HG03520 (cell line): ENCODE results near the gene HYCC2.
"Not testable (repeated sequence)": the region's sequence is repeated elsewhere in the genome, so short reads cannot be mapped to it uniquely, and the experiment has no call there.

Experiments
- ATAC-seq: cut with Tn5 transposase; IDR thresholded peaks from one replicate; pipeline ENCODE4 v1.9.1; 2021; ENCODE audit warnings: mild to moderate bottlenecking, moderate library complexity; ENCODE audit not compliant: unreplicated experiment

Gene HYCC2

DNA sequence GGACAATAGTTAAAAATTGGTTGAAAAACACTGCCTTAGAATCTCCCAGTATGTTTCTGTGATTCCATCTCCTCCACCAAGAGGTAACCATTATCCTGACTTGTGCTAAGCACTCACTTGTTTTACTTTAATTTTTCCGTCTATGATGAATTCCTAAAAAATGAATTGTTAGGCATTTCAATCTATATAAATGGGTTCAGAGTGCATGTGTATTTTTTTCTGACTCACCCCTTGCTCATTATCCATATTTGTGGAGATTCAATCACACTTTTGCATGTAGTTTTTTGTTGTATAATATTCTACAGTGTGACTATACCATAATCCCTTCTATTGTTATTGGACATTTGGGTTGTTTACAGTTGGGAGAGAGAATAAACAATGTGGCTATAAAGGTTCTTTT lies 1.6 kb upstream of the HYCC2 start:
- no peak for ATAC-seq

DNA sequence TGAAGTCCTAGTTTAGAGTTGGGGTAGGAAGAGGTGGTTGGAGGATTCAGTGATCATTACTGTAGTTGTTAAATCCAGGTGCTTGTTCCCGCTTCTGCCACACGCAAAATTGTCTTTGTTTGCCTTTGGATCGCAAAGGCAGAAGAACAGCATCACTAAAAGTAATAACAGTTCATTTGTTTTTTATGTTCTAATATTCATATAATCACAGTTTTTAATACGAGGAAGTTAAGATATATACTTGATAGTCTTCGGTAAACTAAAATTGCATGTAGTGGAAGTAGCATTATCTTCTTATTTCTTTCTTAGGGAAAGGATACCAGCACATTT lies 695 bp upstream of the HYCC2 start:
- peak; percentile 6 for ATAC-seq

DNA sequence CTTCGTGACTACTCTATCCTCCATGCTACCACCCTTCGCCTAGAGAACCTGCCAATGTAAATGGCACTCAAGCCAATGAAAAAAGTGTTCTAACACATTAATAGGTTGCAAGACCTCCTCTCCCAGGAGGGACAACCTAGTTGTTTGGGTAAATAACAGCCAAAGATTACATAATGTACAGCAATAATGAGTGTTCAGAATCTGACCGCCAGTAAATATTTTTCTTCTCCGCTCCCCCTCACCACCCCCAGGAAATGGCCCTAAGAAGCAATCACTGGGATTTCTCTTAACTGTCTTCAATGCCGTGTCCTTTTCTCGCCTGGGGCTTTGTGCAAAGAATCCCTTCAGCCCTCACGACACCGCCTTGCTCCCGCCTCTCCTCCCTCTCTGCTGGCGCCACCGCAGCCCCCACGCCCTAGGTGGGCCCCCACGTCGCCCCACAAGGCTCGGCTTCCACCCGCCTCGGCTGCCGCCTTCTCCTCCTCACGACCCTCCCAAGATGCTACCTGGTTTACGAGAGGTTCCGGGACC lies 458 bp downstream of the HYCC2 start:
- ATAC-seq: peak; percentile 13

DNA sequence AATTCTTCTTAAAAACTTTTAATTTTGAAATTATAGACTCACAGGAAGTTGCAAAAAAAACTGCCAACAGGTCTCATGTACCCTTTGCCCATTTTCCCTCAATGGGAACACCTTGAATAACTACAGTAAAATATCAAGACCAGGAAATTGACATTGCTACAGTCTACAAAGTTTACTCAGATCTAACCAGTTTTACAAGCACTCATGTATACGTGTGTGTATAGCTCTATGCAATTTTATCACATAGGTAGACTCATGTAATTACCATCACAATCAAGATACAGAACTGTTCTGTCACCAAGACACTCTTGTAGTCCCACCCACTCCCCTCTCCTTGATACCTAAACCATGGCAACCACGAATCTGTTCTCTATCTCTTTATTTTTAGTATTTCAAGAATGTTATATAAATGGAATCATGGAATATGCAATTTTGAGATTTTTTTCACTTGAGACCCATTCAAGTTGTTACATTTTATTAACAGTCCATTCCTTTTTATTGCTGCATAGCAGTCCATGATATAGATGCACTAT lies 6.6 kb downstream of the HYCC2 start:
- ATAC-seq: no peak

DNA sequence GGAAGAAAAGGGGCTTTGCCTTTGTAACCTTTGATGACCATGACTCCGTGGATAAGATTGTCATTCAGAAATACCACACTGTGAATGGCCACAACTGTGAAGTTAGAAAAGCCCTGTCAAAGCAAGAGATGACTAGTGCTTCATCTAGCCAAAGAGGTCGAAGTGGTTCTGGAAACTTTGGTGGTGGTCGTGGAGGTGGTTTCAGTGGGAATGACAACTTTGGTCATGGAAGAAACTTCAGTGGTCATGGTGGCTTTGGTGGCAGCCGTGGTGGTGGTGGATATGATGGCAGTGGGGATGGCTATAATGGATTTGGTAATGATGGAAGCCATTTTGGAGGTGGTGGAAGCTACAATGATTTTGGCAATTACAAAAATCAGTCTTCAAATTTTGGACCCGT lies 8.0 kb downstream of the HYCC2 start:
- ATAC-seq: not testable (repeated sequence)

DNA sequence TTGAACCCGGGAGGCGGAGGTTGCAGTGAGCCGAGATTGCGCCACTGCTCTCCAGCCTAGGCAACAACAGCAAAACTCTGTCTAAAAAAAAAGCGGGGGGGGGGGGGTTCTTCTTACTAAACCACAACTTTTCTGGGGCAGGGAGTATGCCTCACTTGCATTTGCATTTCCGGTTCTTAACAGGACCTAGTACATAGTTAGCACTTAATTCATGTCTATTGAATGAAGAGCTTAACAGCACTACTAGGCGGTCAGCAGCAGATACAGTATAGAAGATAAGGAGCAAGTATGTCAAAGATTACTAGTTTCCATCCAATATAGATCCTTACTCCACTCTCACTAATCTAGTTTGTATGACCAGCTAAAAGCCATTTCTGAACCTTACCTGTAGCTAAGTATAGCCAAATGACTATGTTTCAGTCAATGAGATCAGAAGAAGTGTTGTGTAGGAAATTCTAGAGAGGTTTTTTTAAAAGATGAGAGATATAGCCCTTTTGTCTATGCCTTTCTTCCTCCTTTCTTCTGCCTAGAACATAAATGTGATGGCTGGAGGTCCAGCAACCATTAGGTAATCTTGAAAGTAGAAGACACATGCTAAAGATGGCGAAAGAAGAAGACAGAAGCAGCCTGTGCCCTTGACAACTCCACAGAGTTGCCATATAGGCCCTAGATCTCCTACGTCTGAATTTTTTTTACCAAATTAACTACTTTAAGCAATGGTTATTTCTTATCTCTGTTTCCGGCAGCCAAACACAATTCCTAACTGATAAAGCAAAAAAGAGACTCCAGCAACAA lies 11.3 kb downstream of the HYCC2 start:
- ATAC-seq: no peak

DNA sequence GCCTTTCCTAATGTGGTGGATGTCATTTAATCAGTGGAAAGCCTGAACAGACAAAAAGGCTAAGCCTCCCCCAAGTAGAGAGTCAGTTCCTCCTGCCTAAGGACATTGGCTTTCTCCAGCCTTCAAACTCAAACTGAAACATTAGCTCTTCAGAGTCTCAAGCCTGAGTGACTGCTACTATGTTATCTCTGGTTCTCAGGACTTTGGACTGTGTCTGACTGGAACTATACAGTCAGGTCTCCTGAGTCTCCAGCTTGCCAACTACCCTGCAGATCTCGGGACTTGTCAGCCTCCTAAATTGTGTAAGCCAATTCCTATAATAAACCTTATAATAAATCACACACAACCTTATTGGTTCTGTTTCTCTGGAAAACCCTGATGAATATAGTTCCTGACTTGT lies 12.6 kb downstream of the HYCC2 start:
- ATAC-seq: no peak

DNA sequence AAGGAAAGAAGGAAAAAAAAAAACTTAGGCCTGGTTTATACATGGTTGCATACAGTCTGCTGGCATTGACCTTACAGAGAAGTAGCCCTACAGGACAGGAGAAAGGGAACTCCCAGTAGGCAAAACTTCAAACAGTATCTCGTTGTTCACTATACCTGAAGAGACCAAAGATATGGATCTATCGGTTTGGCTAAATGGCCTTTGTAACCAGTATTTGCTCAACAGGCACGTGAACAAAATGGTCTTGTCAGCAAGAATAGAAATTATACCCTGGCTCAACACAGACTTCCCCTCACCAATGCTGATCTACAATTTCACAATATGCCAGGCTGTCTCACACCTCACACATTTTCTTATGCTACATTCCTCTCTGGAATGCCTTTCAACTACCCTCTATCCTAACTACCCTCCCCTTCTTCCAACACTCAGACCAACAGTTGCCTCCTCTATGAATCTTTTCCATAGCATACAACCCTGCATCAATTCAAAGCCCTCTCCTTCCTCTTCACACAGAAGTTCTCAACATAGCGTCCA lies 13.7 kb downstream of the HYCC2 start:
- no peak for ATAC-seq

DNA sequence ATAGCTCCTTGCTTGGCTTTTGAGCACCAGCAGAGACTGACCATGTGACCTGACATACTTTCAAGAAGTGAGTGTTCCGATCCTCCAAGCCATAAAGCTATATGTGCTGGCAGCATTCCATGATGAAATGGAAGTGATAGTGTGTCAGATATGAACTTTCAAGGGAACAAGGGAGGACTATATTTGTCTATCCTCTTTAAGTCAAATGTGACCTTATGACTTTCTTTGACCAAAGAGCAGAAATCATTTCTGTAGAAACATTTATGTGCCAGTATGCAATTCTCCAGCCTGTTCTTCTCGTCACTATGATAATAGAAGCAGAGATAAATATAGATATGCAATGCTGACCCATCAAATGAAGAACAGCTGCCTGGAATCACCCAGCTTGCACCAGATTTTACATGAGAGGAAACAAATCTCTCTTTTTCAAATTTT lies 14.4 kb downstream of the HYCC2 start:
- ATAC-seq: no peak

DNA sequence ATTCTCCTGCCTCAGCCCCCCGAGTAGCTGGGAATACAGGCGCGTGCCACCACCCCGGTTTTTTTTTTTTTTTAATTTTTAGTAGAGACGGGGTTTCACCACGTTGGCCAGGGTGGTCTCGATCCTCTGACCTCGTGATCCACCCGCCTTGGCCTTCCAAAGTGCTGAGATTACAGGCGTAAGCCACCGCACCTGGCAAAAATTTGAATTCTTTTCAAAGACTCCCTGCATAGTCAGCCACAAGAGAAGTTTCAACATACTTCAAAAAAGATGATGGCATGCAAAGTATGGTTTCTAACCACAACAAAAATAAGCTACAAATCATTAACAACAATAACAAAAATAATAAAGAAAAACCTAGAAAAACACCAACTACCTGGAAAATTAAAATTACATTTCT lies 22.0 kb downstream of the HYCC2 start:
- ATAC-seq: no peak

DNA sequence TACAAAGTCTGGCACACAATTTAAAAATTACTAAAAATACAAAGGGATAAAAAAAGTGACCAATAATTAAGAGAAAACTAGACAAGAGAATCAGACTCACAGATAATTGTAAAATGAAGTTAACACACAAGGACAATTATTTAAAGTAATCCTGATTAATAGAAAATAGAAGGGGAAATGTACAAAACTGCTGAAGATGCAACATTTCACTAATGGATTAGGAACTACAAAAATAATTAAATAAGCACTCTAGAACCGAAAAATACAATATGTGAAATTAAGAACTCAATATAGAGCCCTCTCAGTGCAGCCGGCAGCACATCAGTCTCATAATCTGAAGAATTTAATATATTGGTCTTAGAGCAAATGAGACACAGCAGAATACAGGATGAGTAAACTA lies 24.6 kb downstream of the HYCC2 start:
- ATAC-seq: no peak

DNA sequence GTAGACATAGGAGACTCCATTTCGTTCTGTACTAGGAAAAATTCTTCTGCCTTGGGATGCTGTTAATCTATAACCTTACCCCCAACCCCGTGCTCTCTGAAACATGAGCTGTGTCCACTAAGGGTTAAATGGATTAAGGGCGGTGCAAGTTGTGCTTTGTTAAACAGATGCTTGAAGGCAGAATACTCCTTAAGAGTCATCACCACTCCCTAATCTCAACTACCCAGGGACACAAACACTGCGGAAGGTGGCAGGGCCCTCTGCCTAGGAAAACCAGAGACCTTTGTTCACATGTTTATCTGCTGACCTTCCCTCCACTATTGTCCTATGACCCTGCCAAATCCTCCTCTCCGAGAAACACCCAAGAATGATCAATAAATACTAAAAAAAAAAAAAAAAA lies 28.4 kb downstream of the HYCC2 start:
- ATAC-seq: not testable (repeated sequence)

DNA sequence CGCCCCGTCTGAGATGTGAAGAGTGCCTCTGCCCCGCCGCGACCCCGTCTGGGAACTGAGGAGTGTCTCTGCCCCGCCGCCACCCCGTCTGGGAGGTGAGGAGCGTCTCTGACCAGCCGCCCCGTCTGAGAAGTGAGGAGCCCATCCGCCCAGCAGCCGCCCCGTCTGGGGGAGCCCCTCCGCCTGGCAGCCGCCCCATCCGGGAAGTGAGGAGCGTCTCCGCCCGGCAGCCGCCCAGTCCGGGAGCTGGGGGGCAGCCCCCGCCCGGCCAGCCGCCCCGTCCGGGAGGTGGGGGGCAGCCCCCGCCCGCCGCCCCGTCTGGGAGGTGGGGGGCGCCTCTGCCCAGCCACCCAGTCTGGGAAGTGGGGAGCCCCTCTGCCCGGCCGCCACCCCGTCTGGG lies 29.0 kb downstream of the HYCC2 start:
- ATAC-seq: not testable (repeated sequence)

DNA sequence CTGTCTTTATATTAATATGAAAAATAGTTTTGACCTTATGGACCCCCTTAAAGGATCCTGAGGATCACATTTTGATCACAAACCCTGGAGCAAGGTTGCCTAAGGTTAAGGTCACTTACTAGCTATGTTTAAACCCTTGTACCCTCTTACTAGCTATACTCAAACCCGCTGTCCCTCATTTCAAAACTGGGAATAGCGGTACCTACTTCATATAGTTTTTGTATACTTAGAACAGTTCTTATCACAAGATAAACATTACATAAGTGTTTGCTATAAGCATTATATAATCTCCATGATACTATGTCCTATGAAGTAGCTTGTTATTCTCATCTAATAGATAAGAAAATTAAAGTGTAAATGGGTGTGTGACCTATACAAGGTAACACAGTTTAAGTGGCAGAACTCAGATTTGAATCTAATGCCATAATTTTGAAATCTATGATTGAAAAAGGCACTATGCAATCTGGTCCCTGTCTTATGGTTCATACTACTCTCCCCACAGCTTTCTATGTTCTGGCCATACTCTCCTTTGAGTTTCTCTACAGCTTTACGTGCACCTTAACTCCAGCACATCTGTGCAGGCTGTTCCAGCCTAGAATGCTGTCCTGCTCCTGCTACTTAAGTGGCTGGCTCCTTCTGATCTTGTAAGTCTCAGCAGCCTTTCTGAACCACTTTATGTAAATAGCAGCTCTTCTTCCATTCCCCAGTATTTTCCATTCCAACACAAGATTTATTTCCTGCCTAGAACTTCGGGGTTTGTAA lies 30.4 kb downstream of the HYCC2 start:
- no peak for ATAC-seq

DNA sequence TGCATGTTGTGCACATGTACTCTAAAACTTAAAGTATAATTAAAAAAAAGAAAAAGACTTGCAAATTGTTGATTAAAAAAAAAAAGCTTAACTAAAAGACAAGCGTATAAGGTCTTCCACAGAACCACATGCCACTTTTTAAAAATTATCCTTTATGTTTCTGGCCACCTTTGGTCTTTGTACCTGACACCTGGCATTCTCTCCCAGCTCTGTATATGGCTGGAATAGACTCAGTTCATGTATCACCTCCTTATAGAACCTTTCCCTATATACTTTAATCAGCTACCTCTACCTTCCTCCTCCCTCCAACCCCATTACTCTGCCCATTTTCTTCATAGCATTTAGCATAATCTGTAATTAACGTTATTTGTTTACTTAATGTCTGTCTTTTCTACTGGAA lies 32.6 kb downstream of the HYCC2 start:
- no peak for ATAC-seq

DNA sequence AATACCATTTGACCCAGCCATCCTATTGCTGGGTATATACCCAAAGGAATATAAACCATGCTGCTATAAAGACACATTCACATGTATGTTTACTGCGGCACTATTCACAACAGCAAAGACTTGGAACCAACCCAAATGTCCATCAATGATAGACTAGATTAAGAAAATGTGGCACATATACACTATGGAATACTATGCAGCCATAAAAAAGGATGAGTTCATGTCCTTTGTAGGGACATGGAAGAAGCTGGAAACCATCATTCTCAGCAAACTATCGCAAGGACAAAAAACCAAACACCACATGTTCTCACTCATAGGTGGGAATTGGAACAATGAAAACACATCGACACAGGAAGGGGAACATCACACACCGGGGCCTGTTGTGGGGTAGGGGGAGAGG lies 33.1 kb downstream of the HYCC2 start:
- not testable (repeated sequence) for ATAC-seq

DNA sequence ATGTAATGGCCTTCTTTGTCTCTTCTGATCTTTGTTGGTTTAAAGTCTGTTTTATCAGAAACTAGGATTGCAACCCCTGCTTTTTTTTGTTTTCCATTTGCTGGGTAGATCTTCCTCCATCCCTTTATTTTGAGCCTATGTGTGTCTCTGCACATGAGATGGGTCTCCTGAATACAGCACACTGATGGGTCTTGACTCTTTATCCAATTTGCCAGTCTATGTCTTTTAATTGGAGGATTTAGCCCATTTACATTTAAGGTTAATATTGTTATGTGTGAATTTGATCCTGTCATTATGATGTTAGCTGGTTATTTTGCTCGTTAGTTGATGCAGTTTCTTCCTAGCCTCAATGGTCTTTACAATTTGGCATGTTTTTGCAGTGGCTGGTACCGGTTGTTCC lies 37.1 kb downstream of the HYCC2 start:
- ATAC-seq: not testable (repeated sequence)

DNA sequence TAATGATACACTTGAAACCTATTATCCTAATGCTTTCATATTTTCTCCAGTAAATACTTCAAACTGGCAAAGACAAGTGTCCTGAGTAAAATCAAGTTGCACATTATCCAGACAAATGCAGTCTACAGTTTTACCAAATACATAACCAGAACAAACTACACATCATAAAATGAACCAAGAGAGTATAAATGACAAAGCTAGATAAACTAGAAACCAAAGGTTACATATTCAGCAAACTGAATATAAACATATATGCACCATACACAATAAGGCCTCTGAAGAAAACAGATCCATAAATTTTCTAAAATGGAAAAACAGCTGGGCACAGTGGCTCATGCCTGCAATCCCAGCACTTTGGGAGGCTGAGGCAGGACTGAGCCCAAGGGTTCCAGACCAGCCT lies 47.0 kb downstream of the HYCC2 start:
- ATAC-seq: no peak

DNA sequence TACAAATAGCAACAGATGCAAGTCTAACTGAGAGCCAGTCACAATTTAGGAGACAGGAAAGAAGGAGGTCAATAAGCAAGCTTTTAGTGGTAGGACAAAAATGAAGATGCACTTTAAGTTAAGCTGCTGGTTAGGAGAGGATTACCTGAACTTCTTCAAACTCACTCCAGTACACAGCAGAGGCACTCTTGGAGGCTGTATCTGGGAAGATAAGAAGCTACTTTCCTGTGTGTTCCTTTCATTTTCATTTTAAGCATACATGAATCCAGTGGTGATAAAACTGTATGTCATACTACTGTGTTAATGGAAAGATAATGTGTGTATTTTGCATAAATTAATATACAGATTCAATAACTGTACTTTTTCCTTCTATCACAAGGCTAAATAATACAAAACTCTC lies 49.6 kb downstream of the HYCC2 start:
- ATAC-seq: no peak
